ENCODE results near the gene RAB6B.

The RAB6B gene

GRCh38 chr3:133838296-133838789 lies 57.3 kb downstream of the RAB6B start:
- DNase-seq (ENCODE audit: extremely low read depth, low read depth) = no peak

DNA sequence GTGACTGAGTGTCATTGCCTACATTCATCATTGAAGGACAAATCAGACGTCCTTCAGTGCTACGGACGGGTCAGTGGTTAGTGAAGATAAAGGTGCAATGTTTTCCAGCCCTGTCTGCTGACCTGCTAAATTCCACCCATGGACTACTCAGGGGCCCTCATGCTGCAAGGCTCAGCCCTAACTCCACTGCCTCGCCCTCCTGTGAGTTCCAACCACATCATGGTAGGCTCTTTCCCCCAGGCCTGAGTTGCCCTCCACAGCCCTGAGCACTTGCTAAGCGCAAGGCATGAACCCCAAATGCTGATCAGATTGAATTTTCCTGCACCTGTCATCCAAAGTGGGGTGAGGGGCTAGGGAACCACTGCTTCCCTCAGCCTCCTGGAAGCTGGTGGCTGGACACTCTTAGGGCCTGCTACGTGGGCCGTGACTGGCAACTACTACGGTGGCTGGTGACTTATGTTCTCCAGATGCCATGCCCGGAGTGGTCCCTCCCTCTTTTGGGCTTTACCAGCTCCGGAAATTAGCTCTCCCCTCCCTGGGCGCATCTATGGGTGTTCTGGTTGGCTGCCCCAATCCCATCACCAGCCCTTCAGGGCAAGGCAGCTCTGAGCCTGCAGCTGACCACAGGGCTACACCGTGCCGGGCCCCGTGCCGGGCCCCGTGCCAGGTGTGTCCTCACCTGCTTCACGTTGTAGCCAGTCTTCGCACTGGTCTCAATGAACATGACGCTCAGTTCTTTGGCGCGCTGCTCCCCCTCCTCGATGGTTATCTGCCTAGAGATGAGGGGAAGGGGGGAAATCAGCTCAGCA lies 58.0 kb downstream of the RAB6B start:
- no peak overlapping the region for H3K4me3 ChIP-seq (replicated peaks; ENCODE audit: low read depth, low read length)
- no peak for TF ChIP-seq CTCF (IDR thresholded peaks at IDR 0.05; ENCODE audit: low read depth, low read length, missing control alignments)
- DNase-seq (ENCODE audit: extremely low read depth, low read depth) = no peak

More at GRCh38 chr3:133838296-133838789, 57.3 kb downstream of the RAB6B start:
- no peak for TF ChIP-seq CTCF (IDR thresholded peaks at IDR 0.05; ENCODE audit: low read depth, low read length, missing control alignments)
- H3K4me3 ChIP-seq (replicated peaks; ENCODE audit: low read depth, low read length) = no peak overlapping the region

DNA sequence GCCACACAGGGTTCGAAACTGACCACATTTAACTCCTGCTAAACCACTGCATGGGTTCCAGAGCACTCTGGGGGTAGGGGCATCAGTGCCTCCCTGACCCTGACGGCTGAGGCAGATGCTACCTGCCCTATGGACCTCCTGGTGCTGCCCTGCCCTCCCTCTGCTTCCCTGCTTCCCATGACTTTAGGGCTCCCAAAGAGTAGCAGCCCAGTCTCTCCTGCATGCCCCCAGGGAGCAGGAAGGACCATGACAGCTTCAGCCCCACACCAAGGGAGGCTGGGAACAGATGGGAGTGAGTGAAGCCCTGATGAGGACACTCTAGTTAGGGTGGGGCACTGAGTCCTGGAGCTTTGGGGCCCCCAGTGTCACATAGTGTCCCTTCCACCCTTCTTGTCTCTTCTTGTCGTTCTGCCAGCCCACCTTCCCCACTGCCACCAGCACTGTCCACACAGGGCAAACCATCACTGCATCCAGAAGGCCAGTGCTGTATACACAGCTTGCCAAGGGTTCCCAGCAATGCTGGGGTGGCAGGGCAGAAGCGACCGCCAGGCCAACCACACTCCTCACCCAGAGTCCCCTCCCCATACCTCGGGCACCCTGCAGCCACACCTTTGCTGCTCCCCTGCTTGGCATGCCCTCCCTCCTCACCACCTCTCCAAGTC lies 59.1 kb downstream of the RAB6B start:
- H3K4me3 ChIP-seq (replicated peaks; ENCODE audit: low read depth, low read length) = no peak overlapping the region
- DNase-seq (ENCODE audit: extremely low read depth, low read depth) = no peak
- no peak for TF ChIP-seq CTCF (IDR thresholded peaks at IDR 0.05; ENCODE audit: low read depth, low read length, missing control alignments)

DNA sequence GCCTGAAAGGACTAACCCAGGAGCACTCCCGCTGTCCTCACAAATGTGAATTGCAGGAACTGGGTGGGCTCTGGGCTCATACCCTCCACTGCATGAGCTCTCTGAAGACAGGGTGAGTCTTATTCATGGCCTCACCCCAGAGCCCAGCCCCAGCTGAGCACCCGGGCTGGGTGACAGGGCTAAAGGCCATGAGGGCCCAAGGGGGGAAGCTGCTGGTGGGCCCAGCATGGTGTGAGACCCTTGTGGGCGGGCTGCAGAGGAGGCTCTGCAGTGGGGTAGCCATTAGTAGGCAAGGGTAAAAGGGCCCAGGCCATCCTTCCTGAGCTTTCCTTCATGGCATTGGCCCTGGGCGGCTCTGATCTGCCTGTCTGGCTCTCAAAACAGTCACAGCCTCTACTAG lies 59.7 kb downstream of the RAB6B start:
- no peak for TF ChIP-seq CTCF (IDR thresholded peaks at IDR 0.05; ENCODE audit: low read depth, low read length, missing control alignments)
- no peak overlapping the region for H3K4me3 ChIP-seq (replicated peaks; ENCODE audit: low read depth, low read length)
- no peak for DNase-seq (ENCODE audit: extremely low read depth, low read depth)

DNA sequence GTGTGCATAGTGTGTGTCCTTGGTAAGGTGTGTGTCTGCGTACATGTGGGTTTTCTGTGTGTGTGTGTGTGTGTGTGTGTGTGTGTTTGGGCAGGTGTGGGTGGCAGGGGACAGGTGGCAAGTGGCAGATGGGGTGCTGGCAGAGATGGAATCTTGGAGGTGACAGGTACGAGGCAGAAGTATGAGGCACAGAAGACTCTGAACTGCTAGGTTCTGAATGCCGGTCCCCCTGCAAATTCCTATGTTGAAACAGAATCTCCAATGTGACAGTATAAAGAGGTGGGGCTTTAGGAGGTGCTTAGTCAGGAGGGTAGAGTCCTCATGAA lies 60.3 kb downstream of the RAB6B start:
- no peak overlapping the region for H3K4me3 ChIP-seq (replicated peaks; ENCODE audit: low read depth, low read length)
- TF ChIP-seq CTCF (IDR thresholded peaks at IDR 0.05; ENCODE audit: low read depth, low read length, missing control alignments) = no peak
- DNase-seq (ENCODE audit: extremely low read depth, low read depth) = no peak

- DNase-seq (ENCODE audit: extremely low read depth, low read depth) = no peak
- H3K4me3 ChIP-seq (replicated peaks; ENCODE audit: low read depth, low read length) = no peak overlapping the region
- TF ChIP-seq CTCF (IDR thresholded peaks at IDR 0.05; ENCODE audit: low read depth, low read length, missing control alignments) = no peak
Observed at GRCh38 chr3:133834621-133835417, 60.9 kb downstream of the RAB6B start.

All from HFF-Myc (cell line).